A673 (cell line): ENCODE results near the gene CCDC185. TPM values are rescaled to one million over a fixed set of nuclear protein-coding genes. Genes with fewer than 3 reads are reported as not detected.

Source experiments
- BruUV-seq: library from RNA; stranded (reverse); fragments of 400-500 nt; replicated peaks from 2 replicates; lab custom pipeline; 2021; lab: Mats Ljungman, UMichigan
- CTCF ChIA-PET: fragments of 300-600 bp; sonication (Branson Sonifier 250); formaldehyde crosslinking; loops from one replicate; lab custom pipeline; 2022; ENCODE audit warnings: antibody characterized with exemption; lab: Charles Lee
- POLR2A ChIA-PET: fragments of 300-600 bp; sonication (Branson Sonifier 250); formaldehyde crosslinking; loops from one replicate; lab custom pipeline; 2022; ENCODE audit warnings: antibody characterized with exemption; ENCODE audit not compliant: low non-redundant PET; lab: Charles Lee
- DNase-seq: peaks from one replicate; pipeline ENCODE4 v3.0.0-alpha.2; 2015; ENCODE audit warnings: low spot score
- H3K27ac ChIP-seq: fragments of 200-600 bp; sonication (generic); 2 replicates; pipeline ENCODE4 v1.5.1; 2016; ENCODE audit warnings: mixed run types, low read depth, mild to moderate bottlenecking, mixed read lengths, antibody characterized with exemption, low read length; ENCODE audit not compliant: poor library complexity, severe bottlenecking
- H3K27me3 ChIP-seq: fragments of 200-600 bp; sonication (generic); replicated peaks from 2 replicates; pipeline ENCODE4 v1.6.1; 2017; ENCODE audit warnings: mixed run types, low read depth, mild to moderate bottlenecking, mixed read lengths, antibody characterized with exemption, low read length; ENCODE audit not compliant: insufficient read depth, poor library complexity
- H3K36me3 ChIP-seq: fragments of 200-600 bp; sonication (generic); 2 replicates; pipeline ENCODE4 v1.6.1; 2016; ENCODE audit warnings: mixed run types, mild to moderate bottlenecking, mixed read lengths, antibody characterized with exemption, low read length; ENCODE audit not compliant: insufficient read depth, poor library complexity, severe bottlenecking
- H3K4me1 ChIP-seq: fragments of 200-600 bp; sonication (generic); 2 replicates; pipeline ENCODE4 v1.6.1; 2017; ENCODE audit warnings: mixed run types, mild to moderate bottlenecking, mixed read lengths, antibody characterized with exemption, low read length; ENCODE audit not compliant: insufficient read depth, poor library complexity, severe bottlenecking
- H3K4me3 ChIP-seq: fragments of 200-600 bp; sonication (generic); 2 replicates; pipeline ENCODE4 v1.5.1; 2016; ENCODE audit warnings: low read depth, mixed run types, mild to moderate bottlenecking, mixed read lengths, low read length; ENCODE audit not compliant: poor library complexity, severe bottlenecking
- H3K9me3 ChIP-seq: fragments of 200-600 bp; sonication (generic); 2 replicates; pipeline ENCODE4 v1.6.1; 2016; ENCODE audit warnings: mixed run types, low read depth, mild to moderate bottlenecking, mixed read lengths, antibody characterized with exemption, low read length; ENCODE audit not compliant: poor library complexity, severe bottlenecking
- CTCF ChIP-seq: fragments of 300-800, 200-600 bp; sonication (generic); conservative IDR thresholded peaks from 2 replicates; pipeline ENCODE4 v1.5.1; 2017; ENCODE audit warnings: low read depth, mild to moderate bottlenecking, antibody characterized with exemption, low read length, moderate library complexity, mixed read lengths
- EZH2 ChIP-seq: fragments of 200-600 bp; sonication (generic); IDR thresholded peaks from 2 replicates; pipeline ENCODE4 v1.6.1; 2017; ENCODE audit warnings: borderline replicate concordance, low read depth, mild to moderate bottlenecking, mixed read lengths, antibody characterized with exemption, low read length; ENCODE audit not compliant: poor library complexity, severe bottlenecking
- intact Hi-C: fragments of 100-400 bp; cut with micrococcal nuclease; formaldehyde crosslinking; loops from one replicate; pipeline ENCODE4 v1.10.0; 2022; ENCODE audit not compliant: unreplicated experiment
- total RNA-seq: library from RNA; stranded (reverse); gene quantifications from 2 replicates; pipeline ENCODE4 v1.2.3, GENCODE V29; 2021

Gene CCDC185
- total RNA-seq, 1 experiment from 2014 or later = not detected

- DNase-seq = no peak
- no peaks in the 10 kb centered on the region for H3K36me3 ChIP-seq
- no peaks in the 10 kb centered on the region for H3K4me1 ChIP-seq
- CTCF ChIA-PET = no interaction called here
- intact Hi-C loops = no loop called here
- H3K27me3 ChIP-seq = peaks cover 17% of the 10 kb centered on the region
- POLR2A ChIA-PET = no interaction called here
- TF ChIP-seq CTCF (no peak), EZH2 (no peak)
- no TSS peak for BruUV-seq
- no peak overlapping the region for H3K4me3 ChIP-seq
- H3K27ac ChIP-seq = no peak overlapping the region
- H3K9me3 ChIP-seq = no peaks in the 10 kb centered on the region
These were observed 44.8 kb upstream of the CCDC185 start for GRCh38 chr1:223348439-223348838.

- no TSS peak for BruUV-seq
- intact Hi-C loops = no loop called here
These were observed 44.0 kb upstream of the CCDC185 start for GRCh38 chr1:223349241-223349640.

GRCh38 chr1:223350361-223350908 lies 42.8 kb upstream of the CCDC185 start:
- Histone ChIP-seq H3K9me3 (no peaks in the 10 kb centered on the region), H3K27ac (no peak overlapping the region), H3K4me1 (no peaks in the 10 kb centered on the region), H3K4me3 (no peak overlapping the region), H3K27me3 (peaks cover 30% of the 10 kb centered on the region), H3K36me3 (no peaks in the 10 kb centered on the region)
- POLR2A ChIA-PET = no interaction called here
- CTCF ChIA-PET = no interaction called here
- DNase-seq = no peak
- intact Hi-C loops = no loop called here
- TF ChIP-seq EZH2 (no peak), CTCF (no peak)
- no TSS peak for BruUV-seq

More at GRCh38 chr1:223349241-223349640, 44.0 kb upstream of the CCDC185 start:
- Histone ChIP-seq H3K36me3 (no peaks in the 10 kb centered on the region), H3K9me3 (no peaks in the 10 kb centered on the region), H3K27me3 (peaks cover 25% of the 10 kb centered on the region), H3K4me3 (no peak overlapping the region), H3K4me1 (no peaks in the 10 kb centered on the region), H3K27ac (no peak overlapping the region)
- no peak for TF ChIP-seq CTCF
- no peak for TF ChIP-seq EZH2
- DNase-seq = no peak
- ChIA-PET POLR2A (no interaction called here), CTCF (no interaction called here)
